Measurements from ENCODE around the gene MRGPRE. TPM values are rescaled to one million over a fixed set of nuclear protein-coding genes. Genes with fewer than 3 reads are reported as not detected.

The MRGPRE gene
- polyA plus RNA-seq, 1 donor, result not detected

GRCh38 chr11:3194016-3194816, 38.0 kb downstream of the MRGPRE start:
- H3K9me3 ChIP-seq (ENCODE audit: control insufficient read depth, low read depth, low read length), result no peaks in the 10 kb centered on the region
- WGBS (ENCODE audit: insufficient coverage, low lambda C conversion rate), result no CpG with 5 or more reads among the region's 12 CpGs
- H3K27me3 ChIP-seq (ENCODE audit: control insufficient read depth, insufficient read depth, low read length), result peaks cover 3% of the 10 kb centered on the region
- no peak overlapping the region for H3K27ac ChIP-seq (ENCODE audit: low read length)
- DNase-seq, result no peak
- peaks cover 11% of the 10 kb centered on the region for H3K4me1 ChIP-seq (ENCODE audit: control insufficient read depth, insufficient read depth, low read length)
- no peaks in the 10 kb centered on the region for H3K36me3 ChIP-seq (ENCODE audit: control insufficient read depth, insufficient read depth, low read length)
- H3K4me3 ChIP-seq (ENCODE audit: low read length), result no peak overlapping the region

DNA sequence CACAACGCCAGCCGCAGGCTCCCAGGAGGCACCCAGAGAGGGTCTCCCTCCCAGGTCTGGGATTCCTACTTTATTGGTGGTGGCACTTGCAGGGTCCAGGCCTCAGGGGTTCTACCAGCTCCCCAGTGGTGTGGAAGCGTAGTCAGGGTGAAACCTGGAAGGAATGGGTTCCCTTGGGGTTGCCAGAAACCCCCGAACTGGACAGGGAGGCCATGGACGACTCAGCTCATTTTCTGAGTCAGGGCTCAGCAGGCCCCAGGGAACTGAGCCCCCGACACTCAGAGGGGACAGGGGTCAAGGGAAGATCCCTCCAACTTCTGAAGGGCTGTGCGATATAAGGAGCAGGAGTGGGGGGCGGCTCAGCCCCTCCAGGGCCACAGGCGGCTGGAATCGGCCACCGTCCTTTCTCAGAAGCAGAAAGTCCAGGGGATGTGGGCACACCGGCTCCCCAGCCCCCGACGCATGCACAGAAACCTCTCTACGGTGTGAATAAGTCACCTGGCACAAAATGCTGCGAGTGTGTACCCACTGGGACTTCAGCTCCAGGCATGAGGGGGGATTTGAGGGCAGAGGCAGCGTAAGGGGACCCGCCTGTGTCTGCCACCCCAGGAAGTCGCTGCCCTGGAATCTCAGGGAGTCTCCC, 38.7 kb downstream of the MRGPRE start:
- Histone ChIP-seq H3K9me3 (ENCODE audit: control insufficient read depth, low read depth, low read length) (no peaks in the 10 kb centered on the region), H3K4me3 (ENCODE audit: low read length) (no peak overlapping the region), H3K27ac (ENCODE audit: low read length) (no peak overlapping the region), H3K27me3 (ENCODE audit: control insufficient read depth, insufficient read depth, low read length) (peaks cover 3% of the 10 kb centered on the region), H3K4me1 (ENCODE audit: control insufficient read depth, insufficient read depth, low read length) (peaks cover 11% of the 10 kb centered on the region), H3K36me3 (ENCODE audit: control insufficient read depth, insufficient read depth, low read length) (no peaks in the 10 kb centered on the region)
- WGBS (ENCODE audit: insufficient coverage, low lambda C conversion rate), result no CpG with 5 or more reads among the region's 19 CpGs
- no peak for DNase-seq

- H3K4me3 ChIP-seq (ENCODE audit: low read length), result no peak overlapping the region
- H3K27me3 ChIP-seq (ENCODE audit: control insufficient read depth, insufficient read depth, low read length), result peaks cover 5% of the 10 kb centered on the region
- peaks cover 11% of the 10 kb centered on the region for H3K4me1 ChIP-seq (ENCODE audit: control insufficient read depth, insufficient read depth, low read length)
- H3K9me3 ChIP-seq (ENCODE audit: control insufficient read depth, low read depth, low read length), result no peaks in the 10 kb centered on the region
- DNase-seq, result no peak
- H3K27ac ChIP-seq (ENCODE audit: low read length), result no peak overlapping the region
- no peaks in the 10 kb centered on the region for H3K36me3 ChIP-seq (ENCODE audit: control insufficient read depth, insufficient read depth, low read length)
- no CpG with 5 or more reads among the region's 14 CpGs for WGBS (ENCODE audit: insufficient coverage, low lambda C conversion rate)
Measured at GRCh38 chr11:3192511-3193372, 39.5 kb downstream of the MRGPRE start.

DNA sequence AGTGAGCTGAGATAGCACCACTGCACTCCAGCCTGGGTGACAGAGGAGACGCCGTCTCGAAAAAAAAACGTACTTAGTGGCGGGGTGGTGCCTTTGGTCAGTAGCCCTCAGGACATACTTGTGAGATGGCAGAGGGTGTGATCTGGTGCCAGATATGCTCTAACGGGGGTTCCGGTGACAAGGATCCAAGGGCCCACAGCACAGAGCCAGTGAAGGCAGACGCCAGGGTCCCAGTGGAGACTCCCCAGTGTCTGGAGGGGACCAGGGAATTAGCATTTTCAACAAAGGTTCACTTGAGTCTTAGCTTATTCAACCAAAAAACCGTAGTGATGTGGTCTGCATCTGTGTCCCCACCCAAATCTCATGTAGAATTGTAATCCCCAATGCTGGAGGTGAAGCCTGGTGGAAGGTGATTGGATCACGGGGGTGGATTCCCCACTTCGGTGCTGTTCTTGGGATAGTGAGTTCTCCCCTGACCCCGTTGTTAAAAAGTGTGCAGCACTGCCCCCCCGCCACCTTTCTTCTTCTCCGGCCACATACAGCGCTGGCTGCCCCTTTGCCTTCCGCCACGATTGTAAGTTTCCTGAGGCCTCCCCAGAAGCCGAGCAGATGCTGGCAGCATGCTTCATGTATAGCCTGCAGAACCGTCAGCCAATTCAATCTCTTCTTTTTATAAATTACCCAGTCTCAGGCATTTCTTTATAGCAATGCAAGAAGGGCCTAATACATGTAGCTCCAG, 40.5 kb downstream of the MRGPRE start:
- DNase-seq, result no peak
- no CpG with 5 or more reads among the region's 19 CpGs for WGBS (ENCODE audit: insufficient coverage, low lambda C conversion rate)
- peaks cover 11% of the 10 kb centered on the region for H3K4me1 ChIP-seq (ENCODE audit: control insufficient read depth, insufficient read depth, low read length)
- no peaks in the 10 kb centered on the region for H3K9me3 ChIP-seq (ENCODE audit: control insufficient read depth, low read depth, low read length)
- H3K36me3 ChIP-seq (ENCODE audit: control insufficient read depth, insufficient read depth, low read length), result no peaks in the 10 kb centered on the region
- H3K27ac ChIP-seq (ENCODE audit: low read length), result no peak overlapping the region
- H3K4me3 ChIP-seq (ENCODE audit: low read length), result no peak overlapping the region
- peaks cover 5% of the 10 kb centered on the region for H3K27me3 ChIP-seq (ENCODE audit: control insufficient read depth, insufficient read depth, low read length)

- Histone ChIP-seq H3K4me3 (ENCODE audit: low read length) (no peak overlapping the region), H3K27me3 (ENCODE audit: control insufficient read depth, insufficient read depth, low read length) (peaks cover 5% of the 10 kb centered on the region), H3K4me1 (ENCODE audit: control insufficient read depth, insufficient read depth, low read length) (peaks cover 4% of the 10 kb centered on the region), H3K27ac (ENCODE audit: low read length) (no peak overlapping the region), H3K36me3 (ENCODE audit: control insufficient read depth, insufficient read depth, low read length) (no peaks in the 10 kb centered on the region), H3K9me3 (ENCODE audit: control insufficient read depth, low read depth, low read length) (no peaks in the 10 kb centered on the region)
- no CpG with 5 or more reads among the region's 6 CpGs for WGBS (ENCODE audit: insufficient coverage, low lambda C conversion rate)
- no peak for DNase-seq
Measured at GRCh38 chr11:3190600-3190999, 41.6 kb downstream of the MRGPRE start.

DNA sequence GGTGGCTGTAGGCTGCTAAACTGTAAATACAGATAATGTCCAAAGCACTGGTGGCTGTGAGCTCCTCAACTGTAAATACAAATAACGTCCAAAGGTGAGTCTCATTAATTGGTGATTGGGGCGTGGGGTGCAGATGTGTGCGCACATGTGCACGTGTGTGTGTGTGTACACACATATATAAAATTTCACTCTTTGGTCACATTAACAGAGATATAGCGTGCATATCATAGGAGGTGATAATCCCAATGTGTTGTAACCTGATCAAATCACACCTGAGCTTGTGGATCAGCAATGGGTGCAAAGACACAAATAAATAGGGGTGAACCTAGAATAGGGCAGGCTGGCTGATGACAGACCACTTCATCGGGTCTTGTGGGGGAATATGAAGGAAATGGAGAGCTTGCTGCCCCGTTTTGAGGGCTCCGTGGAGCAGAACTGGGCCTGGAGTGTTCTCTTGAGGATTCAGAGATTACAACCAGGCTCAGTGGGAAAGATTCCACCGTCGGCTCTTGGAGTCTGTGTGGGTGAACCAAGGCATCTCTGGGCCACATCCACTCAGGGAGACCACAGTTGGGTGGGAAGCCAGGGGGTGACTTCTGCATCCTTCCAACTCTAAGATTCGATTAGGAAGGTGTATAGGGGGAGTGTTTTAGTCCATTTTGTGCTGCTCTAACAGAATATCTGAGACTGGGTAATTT, 42.2 kb downstream of the MRGPRE start:
- Histone ChIP-seq H3K27me3 (ENCODE audit: control insufficient read depth, insufficient read depth, low read length) (peaks cover 5% of the 10 kb centered on the region), H3K36me3 (ENCODE audit: control insufficient read depth, insufficient read depth, low read length) (no peaks in the 10 kb centered on the region), H3K4me1 (ENCODE audit: control insufficient read depth, insufficient read depth, low read length) (no peaks in the 10 kb centered on the region), H3K9me3 (ENCODE audit: control insufficient read depth, low read depth, low read length) (no peaks in the 10 kb centered on the region), H3K27ac (ENCODE audit: low read length) (no peak overlapping the region), H3K4me3 (ENCODE audit: low read length) (no peak overlapping the region)
- no peak for DNase-seq
- WGBS (ENCODE audit: insufficient coverage, low lambda C conversion rate), result no CpG with 5 or more reads among the region's 11 CpGs

DNA sequence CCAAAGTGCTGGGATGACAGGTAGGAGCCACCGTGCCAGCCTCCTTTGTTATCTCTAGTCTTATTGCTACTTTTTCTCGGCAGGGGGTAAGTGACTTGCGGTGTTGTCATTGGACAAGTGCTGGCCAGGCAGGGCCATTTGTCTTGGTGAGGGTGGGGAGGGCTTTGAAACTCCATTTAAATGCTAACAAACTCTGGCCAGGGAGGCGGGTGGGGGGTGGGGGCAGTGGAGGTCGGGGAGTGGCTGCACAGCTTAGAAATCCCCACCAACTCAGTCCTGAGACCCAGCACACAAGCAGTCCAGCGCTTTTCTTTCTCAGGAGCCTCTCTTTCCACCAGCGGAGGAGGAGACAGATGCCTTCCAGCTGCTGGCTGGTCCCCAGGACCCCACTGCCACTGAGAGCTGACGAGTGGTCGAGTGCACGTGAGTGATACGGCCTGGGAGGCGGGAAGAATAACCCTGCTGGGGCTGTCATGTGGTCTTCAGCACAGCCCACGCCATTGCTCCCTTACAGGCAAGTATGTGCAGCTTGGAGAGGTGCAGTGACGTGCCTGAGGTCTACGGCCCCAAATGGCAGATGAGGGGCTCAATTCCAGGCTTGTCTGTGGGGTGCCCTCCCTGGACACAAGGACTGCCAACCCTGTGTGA, 42.9 kb downstream of the MRGPRE start:
- H3K36me3 ChIP-seq (ENCODE audit: control insufficient read depth, insufficient read depth, low read length), result no peaks in the 10 kb centered on the region
- no peaks in the 10 kb centered on the region for H3K4me1 ChIP-seq (ENCODE audit: control insufficient read depth, insufficient read depth, low read length)
- H3K27ac ChIP-seq (ENCODE audit: low read length), result no peak overlapping the region
- H3K27me3 ChIP-seq (ENCODE audit: control insufficient read depth, insufficient read depth, low read length), result peaks cover 5% of the 10 kb centered on the region
- no CpG with 5 or more reads among the region's 15 CpGs for WGBS (ENCODE audit: insufficient coverage, low lambda C conversion rate)
- DNase-seq, result no peak
- H3K4me3 ChIP-seq (ENCODE audit: low read length), result no peak overlapping the region
- H3K9me3 ChIP-seq (ENCODE audit: control insufficient read depth, low read depth, low read length), result no peaks in the 10 kb centered on the region

DNA sequence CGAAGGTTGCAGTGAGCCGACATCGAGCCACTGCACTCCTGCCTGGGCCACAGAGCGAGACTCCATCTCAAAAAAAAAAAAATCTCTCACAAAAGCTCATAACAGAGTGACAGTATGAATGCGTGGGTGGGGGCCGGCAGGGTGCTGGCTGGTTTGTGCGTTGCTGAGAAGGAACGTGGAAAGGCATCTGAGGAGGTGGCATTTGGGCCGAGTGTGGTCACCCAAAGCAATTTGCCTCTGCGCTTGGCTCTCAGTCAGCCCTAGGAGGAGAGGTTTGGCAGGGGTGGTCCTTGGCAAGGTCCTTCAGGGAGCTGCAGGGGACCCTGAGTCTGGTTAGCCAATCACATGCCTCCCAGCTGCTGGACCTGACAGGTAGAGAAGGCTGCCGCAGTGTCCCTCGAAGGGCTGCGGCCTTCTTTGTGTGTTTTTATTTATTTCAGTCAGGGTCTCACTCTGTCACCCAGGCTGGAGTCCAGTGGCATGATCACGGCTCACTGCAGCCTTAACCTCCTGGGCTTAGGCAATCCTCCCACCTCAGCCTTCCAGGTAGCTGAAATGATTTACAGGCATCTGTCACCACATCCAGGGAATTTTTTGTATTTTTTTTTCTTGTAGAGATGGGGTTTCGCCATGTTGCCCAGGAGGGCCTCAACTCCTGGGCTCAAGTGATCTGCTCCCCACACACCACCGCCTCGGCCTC, 43.6 kb downstream of the MRGPRE start:
- no peaks in the 10 kb centered on the region for H3K9me3 ChIP-seq (ENCODE audit: control insufficient read depth, low read depth, low read length)
- no peak overlapping the region for H3K4me3 ChIP-seq (ENCODE audit: low read length)
- no peak overlapping the region for H3K27ac ChIP-seq (ENCODE audit: low read length)
- H3K36me3 ChIP-seq (ENCODE audit: control insufficient read depth, insufficient read depth, low read length), result no peaks in the 10 kb centered on the region
- H3K27me3 ChIP-seq (ENCODE audit: control insufficient read depth, insufficient read depth, low read length), result peaks cover 5% of the 10 kb centered on the region
- H3K4me1 ChIP-seq (ENCODE audit: control insufficient read depth, insufficient read depth, low read length), result no peaks in the 10 kb centered on the region
- DNase-seq, result no peak
- WGBS (ENCODE audit: insufficient coverage, low lambda C conversion rate), result no CpG with 5 or more reads among the region's 17 CpGs

Measured in large intestine (tissue), 3 donors.